Skeletal muscle tissue (tissue), 4 donors: ENCODE results near the gene NLK. TPM values are rescaled to one million over a fixed set of nuclear protein-coding genes. Genes with fewer than 3 reads are reported as not detected.
"Not testable (repeated sequence)": the region's sequence is repeated elsewhere in the genome, so short reads cannot be mapped to it uniquely, and the experiment has no call there.

Experiments
- H3K27ac ChIP-seq: one replicate; pipeline ENCODE4 v1.7.0; 2013; ENCODE audit warnings: mild to moderate bottlenecking, low read depth, low read length, inconsistent platforms
- H3K27me3 ChIP-seq, 3 donors: one replicate each; pipeline ENCODE4 v1.7.0; 2013; ENCODE audit warnings: low read length in 3 of 3; ENCODE audit not compliant: control insufficient read depth in 3 of 3, insufficient read depth in 3 of 3
- H3K36me3 ChIP-seq, 3 donors: one replicate each; pipeline ENCODE4 v1.7.0; 2013; ENCODE audit warnings: low read length in 3 of 3; ENCODE audit not compliant: control insufficient read depth in 3 of 3, insufficient read depth in 3 of 3
- H3K4me1 ChIP-seq, 3 donors: one replicate each; pipeline ENCODE4 v1.7.0; 2013; ENCODE audit warnings: low read length in 3 of 3, mild to moderate bottlenecking in 3 of 3; ENCODE audit not compliant: control insufficient read depth in 3 of 3, insufficient read depth in 3 of 3
- H3K4me3 ChIP-seq, 3 donors: one replicate each; pipeline ENCODE4 v1.7.0; 2013; ENCODE audit warnings: low read length in 3 of 3
- H3K9ac ChIP-seq, 3 donors: one replicate each; pipeline ENCODE4 v1.7.0; 2013; ENCODE audit warnings: low read length in 3 of 3, mild to moderate bottlenecking in 3 of 3, moderate library complexity in 2 of 3, low read depth in 1 of 3
- H3K9me3 ChIP-seq, 3 donors: one replicate each; pipeline ENCODE4 v1.7.0; 2013; ENCODE audit warnings: low read length in 3 of 3; ENCODE audit not compliant: control insufficient read depth in 3 of 3
- total RNA-seq: library from RNA; depleted of rRNA; stranded (reverse); fragments of >200 nt; gene quantifications from one replicate; pipeline ENCODE4 v1.2.3, GENCODE V29; 2014
- donor health status: Osteomylitis.

Gene NLK
- total RNA-seq, 1 donor from 2014 or later, result 14.6 TPM

- H3K9me3 ChIP-seq, result no peaks in the 10 kb centered on the region
- H3K4me3 ChIP-seq, result no peak overlapping the region
- H3K4me1 ChIP-seq, result no peaks in the 10 kb centered on the region
- H3K9ac ChIP-seq, result no peak overlapping the region
- H3K27ac ChIP-seq, result no peak overlapping the region
- H3K27me3 ChIP-seq, result no peaks in the 10 kb centered on the region
- H3K36me3 ChIP-seq, result no peaks in the 10 kb centered on the region
These were observed 17.2 kb downstream of the NLK start for GRCh38 chr17:28059675-28060074.

GRCh38 chr17:28065706-28066105, 23.2 kb downstream of the NLK start:
- Histone ChIP-seq H3K27ac (no peak overlapping the region), H3K9me3 (no peaks in the 10 kb centered on the region), H3K9ac (no peak overlapping the region), H3K4me1 (no peaks in the 10 kb centered on the region), H3K4me3 (no peak overlapping the region), H3K27me3 (no peaks in the 10 kb centered on the region), H3K36me3 (no peaks in the 10 kb centered on the region)

GRCh38 chr17:28069061-28069460, 26.6 kb downstream of the NLK start:
- Histone ChIP-seq H3K9ac (no peak overlapping the region), H3K4me3 (no peak overlapping the region), H3K9me3 (peaks cover 0 to 2% (median 0%) of the 10 kb centered on the region in 3 donors), H3K27me3 (no peaks in the 10 kb centered on the region), H3K27ac (no peak overlapping the region), H3K36me3 (no peaks in the 10 kb centered on the region), H3K4me1 (no peaks in the 10 kb centered on the region)

GRCh38 chr17:28071179-28071578, 28.7 kb downstream of the NLK start:
- H3K4me1 ChIP-seq, result no peaks in the 10 kb centered on the region
- peaks cover 0 to 2% (median 0%) of the 10 kb centered on the region in 3 donors for H3K9me3 ChIP-seq
- no peak overlapping the region for H3K27ac ChIP-seq
- no peaks in the 10 kb centered on the region for H3K27me3 ChIP-seq
- no peak overlapping the region for H3K4me3 ChIP-seq
- H3K9ac ChIP-seq, result no peak overlapping the region
- H3K36me3 ChIP-seq, result no peaks in the 10 kb centered on the region

- H3K9me3 ChIP-seq, result peaks cover 0 to 2% (median 0%) of the 10 kb centered on the region in 3 donors
- no peaks in the 10 kb centered on the region for H3K36me3 ChIP-seq
- H3K9ac ChIP-seq, result no peak overlapping the region
- no peak overlapping the region for H3K27ac ChIP-seq
- no peak overlapping the region for H3K4me3 ChIP-seq
- no peaks in the 10 kb centered on the region for H3K4me1 ChIP-seq
- no peaks in the 10 kb centered on the region for H3K27me3 ChIP-seq
These were observed 29.6 kb downstream of the NLK start for GRCh38 chr17:28071891-28072606.

GRCh38 chr17:28072936-28073533, 30.6 kb downstream of the NLK start:
- no peak overlapping the region for H3K27ac ChIP-seq
- peaks cover 0 to 2% (median 0%) of the 10 kb centered on the region in 3 donors for H3K9me3 ChIP-seq
- H3K9ac ChIP-seq, result no peak overlapping the region
- no peaks in the 10 kb centered on the region for H3K27me3 ChIP-seq
- H3K36me3 ChIP-seq, result no peaks in the 10 kb centered on the region
- H3K4me1 ChIP-seq, result no peaks in the 10 kb centered on the region
- no peak overlapping the region for H3K4me3 ChIP-seq

GRCh38 chr17:28074010-28074409, 31.5 kb downstream of the NLK start:
- H3K27me3 ChIP-seq, result no peaks in the 10 kb centered on the region

GRCh38 chr17:28076144-28076543, 33.7 kb downstream of the NLK start:
- H3K9ac ChIP-seq, result no peak overlapping the region
- no peaks in the 10 kb centered on the region for H3K4me1 ChIP-seq
- H3K27ac ChIP-seq, result no peak overlapping the region
- H3K9me3 ChIP-seq, result no peaks in the 10 kb centered on the region
- H3K27me3 ChIP-seq, result no peaks in the 10 kb centered on the region
- no peaks in the 10 kb centered on the region for H3K36me3 ChIP-seq
- H3K4me3 ChIP-seq, result no peak overlapping the region

More at GRCh38 chr17:28074010-28074409, 31.5 kb downstream of the NLK start:
- H3K9me3 ChIP-seq, result peaks cover 0 to 2% (median 0%) of the 10 kb centered on the region in 3 donors
- H3K9ac ChIP-seq, result no peak overlapping the region
- no peaks in the 10 kb centered on the region for H3K36me3 ChIP-seq
- no peaks in the 10 kb centered on the region for H3K4me1 ChIP-seq
- no peak overlapping the region for H3K27ac ChIP-seq
- no peak overlapping the region for H3K4me3 ChIP-seq

GRCh38 chr17:28077140-28077539, 34.7 kb downstream of the NLK start:
- not testable (repeated sequence) for H3K27ac ChIP-seq, H3K27me3 ChIP-seq, H3K9me3 ChIP-seq, H3K4me1 ChIP-seq, H3K4me3 ChIP-seq, H3K9ac ChIP-seq, H3K36me3 ChIP-seq

- Histone ChIP-seq H3K27ac (no peak overlapping the region), H3K27me3 (no peaks in the 10 kb centered on the region), H3K9ac (no peak overlapping the region), H3K36me3 (no peaks in the 10 kb centered on the region), H3K9me3 (no peaks in the 10 kb centered on the region), H3K4me1 (peaks cover 0 to 2% (median 0%) of the 10 kb centered on the region in 3 donors), H3K4me3 (no peak overlapping the region)
These were observed 36.1 kb downstream of the NLK start for GRCh38 chr17:28078341-28079229.
